Epithelial cell of proximal tubule (primary cell): ENCODE results near the gene GADD45B. TPM values are rescaled to one million over a fixed set of nuclear protein-coding genes. Genes with fewer than 3 reads are reported as not detected.

Experiments
- DNase-seq: peaks from one replicate; pipeline ENCODE4 v3.0.0-alpha.2; 2011; ENCODE audit warnings: low read depth
- H3K4me3 ChIP-seq: 2 replicates; pipeline ENCODE4 v1.5.1; 2011; ENCODE audit warnings: low read depth, mild to moderate bottlenecking, low read length
- total RNA-seq: library from RNA; depleted of rRNA; stranded (reverse); fragments of >200 nt; gene quantifications from 2 replicates; pipeline ENCODE4 v1.2.3, GENCODE V29; 2015
- TF ChIP-seq, protein P1 (sequence below): conservative IDR thresholded peaks from 2 replicates; pipeline ENCODE4 v1.5.1; 2012; ENCODE audit warnings: low read depth, mild to moderate bottlenecking, low read length

Gene GADD45B
- total RNA-seq, 1 donor from 2014 or later = 29.2 TPM

GRCh38 chr19:2527686-2528085 lies 51.8 kb downstream of the GADD45B start:
- no peak overlapping the region for H3K4me3 ChIP-seq
- no peak for DNase-seq
- TF ChIP-seq, protein P1, sequence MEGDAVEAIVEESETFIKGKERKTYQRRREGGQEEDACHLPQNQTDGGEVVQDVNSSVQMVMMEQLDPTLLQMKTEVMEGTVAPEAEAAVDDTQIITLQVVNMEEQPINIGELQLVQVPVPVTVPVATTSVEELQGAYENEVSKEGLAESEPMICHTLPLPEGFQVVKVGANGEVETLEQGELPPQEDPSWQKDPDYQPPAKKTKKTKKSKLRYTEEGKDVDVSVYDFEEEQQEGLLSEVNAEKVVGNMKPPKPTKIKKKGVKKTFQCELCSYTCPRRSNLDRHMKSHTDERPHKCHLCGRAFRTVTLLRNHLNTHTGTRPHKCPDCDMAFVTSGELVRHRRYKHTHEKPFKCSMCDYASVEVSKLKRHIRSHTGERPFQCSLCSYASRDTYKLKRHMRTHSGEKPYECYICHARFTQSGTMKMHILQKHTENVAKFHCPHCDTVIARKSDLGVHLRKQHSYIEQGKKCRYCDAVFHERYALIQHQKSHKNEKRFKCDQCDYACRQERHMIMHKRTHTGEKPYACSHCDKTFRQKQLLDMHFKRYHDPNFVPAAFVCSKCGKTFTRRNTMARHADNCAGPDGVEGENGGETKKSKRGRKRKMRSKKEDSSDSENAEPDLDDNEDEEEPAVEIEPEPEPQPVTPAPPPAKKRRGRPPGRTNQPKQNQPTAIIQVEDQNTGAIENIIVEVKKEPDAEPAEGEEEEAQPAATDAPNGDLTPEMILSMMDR = no peak

Other genes with a start within 250 kb of the GADD45B start
- gene PLEKHJ1, start 239.8 kb upstream of the GADD45B start, total RNA-seq = 167 and 208 TPM in 2 replicates
- 51.7 and 61.2 TPM in 2 replicates for gene SF3A2, start 239.3 kb upstream of the GADD45B start, total RNA-seq
- 0.52 and 1.7 TPM in 2 replicates for gene AMH, start 226.8 kb upstream of the GADD45B start, total RNA-seq
- gene JSRP1, start 219.7 kb upstream of the GADD45B start, total RNA-seq = 3.5 and 4.1 TPM in 2 replicates
- not detected in 2 replicates for gene PEAK3, start 194.0 kb upstream of the GADD45B start, total RNA-seq
- not detected in 2 replicates for gene LINGO3, start 168.0 kb upstream of the GADD45B start, total RNA-seq
- 352 and 409 TPM in 2 replicates for gene LSM7, start 147.5 kb upstream of the GADD45B start, total RNA-seq
- gene SPPL2B, start 147.4 kb upstream of the GADD45B start, total RNA-seq = 25.8 and 30.6 TPM in 2 replicates
- not detected in 2 replicates for gene TMPRSS9, start 115.9 kb upstream of the GADD45B start, total RNA-seq
- 100 and 118 TPM in 2 replicates for gene TIMM13, start 48.5 kb upstream of the GADD45B start, total RNA-seq
- 136 and 246 TPM in 2 replicates for gene LMNB2, start 19.2 kb upstream of the GADD45B start, total RNA-seq
- gene GNG7, start 226.6 kb downstream of the GADD45B start, total RNA-seq = 0.06 TPM in 1 of 2 replicates, not detected in the other
- 0.94 TPM in 1 of 2 replicates, not detected in the other for gene DIRAS1, start 245.2 kb downstream of the GADD45B start, total RNA-seq